ENCODE results near the gene CDH4. TPM values are rescaled to one million over a fixed set of nuclear protein-coding genes. Genes with fewer than 3 reads are reported as not detected.

The CDH4 gene
- total RNA-seq, 2 donors from 2014 or later: not detected

GRCh38 chr20:61704661-61705060, 452.6 kb downstream of the CDH4 start:
- Histone ChIP-seq H3K4me1 (ENCODE audit: control insufficient read depth in 1 of 2, low read depth in 2 of 2) (no peaks in the 10 kb centered on the region), H3K27me3 (replicated peaks; ENCODE audit: insufficient read depth) (no peaks in the 10 kb centered on the region), H3K4me3 (no peak overlapping the region), H3K9me3 (no peaks in the 10 kb centered on the region), H3K27ac (no peak overlapping the region), H3K36me3 (no peaks in the 10 kb centered on the region)
- no peak for TF ChIP-seq CTCF (IDR thresholded peaks at IDR 0.05)
- ATAC-seq (ENCODE audit: insufficient number of reproducible peaks, low FRiP score, low read depth): no peak
- DNase-seq (ENCODE audit: low spot score): no peak

GRCh38 chr20:61705386-61706258, 453.6 kb downstream of the CDH4 start:
- H3K27me3 ChIP-seq (replicated peaks; ENCODE audit: insufficient read depth): no peaks in the 10 kb centered on the region
- DNase-seq (ENCODE audit: low spot score): no peak
- ATAC-seq (ENCODE audit: insufficient number of reproducible peaks, low FRiP score, low read depth): no peak
- no peak overlapping the region for H3K4me3 ChIP-seq
- no peaks in the 10 kb centered on the region for H3K36me3 ChIP-seq
- no peaks in the 10 kb centered on the region for H3K9me3 ChIP-seq
- no peak overlapping the region for H3K27ac ChIP-seq
- H3K4me1 ChIP-seq (ENCODE audit: control insufficient read depth in 1 of 2, low read depth in 2 of 2): no peaks in the 10 kb centered on the region
- TF ChIP-seq CTCF (IDR thresholded peaks at IDR 0.05): no peak

GRCh38 chr20:61706259-61706961, 454.3 kb downstream of the CDH4 start:
- H3K27me3 ChIP-seq (replicated peaks; ENCODE audit: insufficient read depth): no peaks in the 10 kb centered on the region
- no peak overlapping the region for H3K4me3 ChIP-seq
- H3K4me1 ChIP-seq (ENCODE audit: control insufficient read depth in 1 of 2, low read depth in 2 of 2): no peaks in the 10 kb centered on the region
- TF ChIP-seq CTCF (IDR thresholded peaks at IDR 0.05): no peak
- DNase-seq (ENCODE audit: low spot score): no peak
- H3K27ac ChIP-seq: no peak overlapping the region
- H3K36me3 ChIP-seq: no peaks in the 10 kb centered on the region
- no peak for ATAC-seq (ENCODE audit: insufficient number of reproducible peaks, low FRiP score, low read depth)
- no peaks in the 10 kb centered on the region for H3K9me3 ChIP-seq

- H3K27me3 ChIP-seq (replicated peaks; ENCODE audit: insufficient read depth): no peaks in the 10 kb centered on the region
- no peaks in the 10 kb centered on the region for H3K36me3 ChIP-seq
- no peak for DNase-seq (ENCODE audit: low spot score)
- no peaks in the 10 kb centered on the region for H3K9me3 ChIP-seq
- TF ChIP-seq CTCF (IDR thresholded peaks at IDR 0.05): no peak
- no peak overlapping the region for H3K4me3 ChIP-seq
- H3K4me1 ChIP-seq (ENCODE audit: control insufficient read depth in 1 of 2, low read depth in 2 of 2): no peaks in the 10 kb centered on the region
- H3K27ac ChIP-seq: no peak overlapping the region
- no peak for ATAC-seq (ENCODE audit: insufficient number of reproducible peaks, low FRiP score, low read depth)
Observed at GRCh38 chr20:61708891-61709290, 456.8 kb downstream of the CDH4 start.

GRCh38 chr20:61710108-61710507, 458.0 kb downstream of the CDH4 start:
- no peaks in the 10 kb centered on the region for H3K4me1 ChIP-seq (ENCODE audit: control insufficient read depth in 1 of 2, low read depth in 2 of 2)
- no peak for ATAC-seq (ENCODE audit: insufficient number of reproducible peaks, low FRiP score, low read depth)
- no peaks in the 10 kb centered on the region for H3K9me3 ChIP-seq
- no peak for TF ChIP-seq CTCF (IDR thresholded peaks at IDR 0.05)
- no peak overlapping the region for H3K4me3 ChIP-seq
- H3K27ac ChIP-seq: no peak overlapping the region
- DNase-seq (ENCODE audit: low spot score): no peak
- no peaks in the 10 kb centered on the region for H3K36me3 ChIP-seq
- no peaks in the 10 kb centered on the region for H3K27me3 ChIP-seq (replicated peaks; ENCODE audit: insufficient read depth)
